NCI-H82 treated with DMSO at 0.1 percent for 48 hours (cell line): Measurements from ENCODE around the gene VAV1.
A peak's percentile ranks its signal among the peaks of the same experiment; 100 is the strongest.
"Not testable (repeated sequence)": the region's sequence is repeated elsewhere in the genome, so short reads cannot be mapped to it uniquely, and the experiment has no call there.

Source experiments
- DNase-seq: peaks from one replicate; lab custom pipeline; 2025; ENCODE audit not compliant: unreplicated experiment; lab: John Stamatoyannopoulos, UW

Gene VAV1

GRCh38 chr19:6848986-6849385 lies 76.5 kb downstream of the VAV1 start:
- no peak for DNase-seq

GRCh38 chr19:6849876-6850275 lies 77.4 kb downstream of the VAV1 start:
- DNase-seq = no peak

GRCh38 chr19:6851359-6851758 lies 78.9 kb downstream of the VAV1 start:
- DNase-seq = no peak

GRCh38 chr19:6852001-6852400 lies 79.5 kb downstream of the VAV1 start:
- no peak for DNase-seq

GRCh38 chr19:6853868-6854267 lies 81.4 kb downstream of the VAV1 start:
- DNase-seq = no peak

- no peak for DNase-seq
Observed at GRCh38 chr19:6854758-6855157, 82.2 kb downstream of the VAV1 start.

- DNase-seq = no peak
Observed at GRCh38 chr19:6856749-6857372, 84.4 kb downstream of the VAV1 start.

- DNase-seq = no peak
Observed at GRCh38 chr19:6861683-6862286, 89.3 kb downstream of the VAV1 start.

GRCh38 chr19:6862673-6863078 lies 90.2 kb downstream of the VAV1 start:
- peak; percentile 27 for DNase-seq

GRCh38 chr19:6864325-6864940 lies 91.9 kb downstream of the VAV1 start:
- no peak for DNase-seq

GRCh38 chr19:6865849-6866248 lies 93.3 kb downstream of the VAV1 start:
- no peak for DNase-seq

- DNase-seq = no peak
Observed at GRCh38 chr19:6866741-6867151, 94.2 kb downstream of the VAV1 start.

GRCh38 chr19:6868351-6868750 lies 95.8 kb downstream of the VAV1 start:
- DNase-seq = no peak

GRCh38 chr19:6869151-6869882 lies 96.8 kb downstream of the VAV1 start:
- not testable (repeated sequence) for DNase-seq

GRCh38 chr19:6873708-6874431 lies 101.4 kb downstream of the VAV1 start:
- no peak for DNase-seq

GRCh38 chr19:6875218-6875617 lies 102.7 kb downstream of the VAV1 start:
- DNase-seq = no peak

- DNase-seq = no peak
Observed at GRCh38 chr19:6876748-6877147, 104.2 kb downstream of the VAV1 start.

GRCh38 chr19:6877766-6878165 lies 105.3 kb downstream of the VAV1 start:
- no peak for DNase-seq

- no peak for DNase-seq
Observed at GRCh38 chr19:6886277-6886897, 113.9 kb downstream of the VAV1 start.

GRCh38 chr19:6887316-6887715 lies 114.8 kb downstream of the VAV1 start, which contains the start of gene ADGRE1:
ADGRE1 (plus strand) TSS chr19:6887579; CDS start chr19:6887609, 30 bp downstream.
- no peak for DNase-seq

GRCh38 chr19:6888967-6889366 lies 116.5 kb downstream of the VAV1 start:
- no peak for DNase-seq
